Activated CD4-positive, CD25-positive, alpha-beta regulatory T cell treated with anti-CD3 and anti-CD28 coated beads, Interleukin-2, amount 50 U/mL, for 24 hours (primary cell): Measurements from ENCODE around the gene FOSL2.

Experiments used
- ATAC-seq, 2 donors: fragments of 150-1000 bp; cut with Tn5 transposase; one replicate each; pipeline ENCODE4 v1.10.0; 2021; ENCODE audit warnings: mild to moderate bottlenecking in 1 of 2, moderate library complexity in 1 of 2

Gene FOSL2

GRCh38 chr2:28397043-28397381, 4.4 kb downstream of the FOSL2 start:
- no peak for ATAC-seq

GRCh38 chr2:28398101-28398834, 5.6 kb downstream of the FOSL2 start:
- ATAC-seq: no peak

- ATAC-seq: no peak
Measured at GRCh38 chr2:28399289-28399688, 6.6 kb downstream of the FOSL2 start.

- no peak for ATAC-seq
Measured at GRCh38 chr2:28399956-28400355, 7.3 kb downstream of the FOSL2 start.

DNA sequence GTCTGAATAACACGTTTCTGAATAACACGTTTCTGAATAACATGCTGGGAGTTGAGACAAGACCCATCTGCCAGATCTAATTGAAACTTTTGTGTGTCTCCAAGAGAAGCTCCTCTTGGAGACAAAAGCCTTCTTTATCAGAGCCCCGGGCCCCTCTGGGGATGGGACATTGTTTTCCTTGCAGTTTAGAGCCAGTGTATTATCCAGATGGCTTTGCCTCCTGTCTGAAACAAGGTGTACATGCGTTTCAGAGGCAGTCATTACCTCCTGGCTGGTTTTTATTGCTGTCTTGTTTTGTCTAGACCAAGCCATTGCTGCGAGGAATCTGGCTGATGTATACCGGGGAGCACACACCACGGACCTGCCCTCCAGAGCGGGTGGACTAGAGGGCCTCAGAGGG, 7.8 kb downstream of the FOSL2 start:
- no peak for ATAC-seq

- ATAC-seq: no peak
Measured at GRCh38 chr2:28400921-28401320, 8.3 kb downstream of the FOSL2 start.

DNA sequence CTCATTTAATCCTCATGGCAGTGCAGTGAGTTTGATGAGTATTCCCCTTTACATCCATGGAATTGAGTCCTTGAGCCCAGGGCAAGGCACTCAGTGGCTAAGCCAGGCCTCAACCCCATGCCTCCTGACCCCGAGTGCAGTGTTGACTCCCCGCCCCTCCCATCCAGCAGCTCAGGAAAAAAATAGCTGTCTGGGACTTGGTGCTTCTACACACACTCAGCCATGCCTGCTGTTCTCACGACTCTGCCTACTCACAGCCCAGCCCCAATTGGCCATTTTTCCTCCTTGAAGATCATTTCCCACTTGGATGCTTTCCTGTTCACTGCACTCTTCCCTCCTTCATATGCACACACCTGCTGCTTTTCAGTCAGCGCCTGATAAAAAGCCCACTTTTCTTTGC, 8.8 kb downstream of the FOSL2 start:
- no peak for ATAC-seq

- ATAC-seq: no peak
Measured at GRCh38 chr2:28401948-28402550, 9.4 kb downstream of the FOSL2 start.

DNA sequence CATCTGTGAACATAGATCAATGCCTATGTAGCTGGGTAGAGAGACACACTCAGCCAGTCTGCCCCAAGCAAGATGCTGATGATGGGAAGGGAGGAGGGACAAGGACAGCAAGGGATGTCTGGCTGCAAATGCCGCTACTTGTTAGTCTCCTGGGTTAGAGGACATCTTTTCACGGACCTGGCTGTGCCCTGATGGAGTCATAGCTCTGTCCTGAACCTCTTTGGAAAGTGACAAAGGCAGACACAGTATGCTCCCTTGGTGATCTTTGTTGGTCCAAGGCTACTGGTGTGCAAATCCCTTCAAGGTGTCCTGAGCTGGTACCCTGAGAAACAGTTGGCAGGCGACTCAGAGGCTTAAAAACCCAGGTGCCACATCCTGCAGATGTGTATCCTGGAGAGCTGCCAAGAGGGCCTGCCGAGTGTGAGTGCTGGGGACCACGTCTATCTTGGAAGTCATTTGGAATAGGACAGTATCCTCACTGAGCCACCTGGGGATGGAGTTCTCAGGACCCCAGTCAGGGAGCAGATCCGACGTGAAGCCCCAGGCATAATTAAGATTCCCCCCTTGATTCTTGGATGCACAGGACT, 10.8 kb downstream of the FOSL2 start:
- no peak for ATAC-seq

DNA sequence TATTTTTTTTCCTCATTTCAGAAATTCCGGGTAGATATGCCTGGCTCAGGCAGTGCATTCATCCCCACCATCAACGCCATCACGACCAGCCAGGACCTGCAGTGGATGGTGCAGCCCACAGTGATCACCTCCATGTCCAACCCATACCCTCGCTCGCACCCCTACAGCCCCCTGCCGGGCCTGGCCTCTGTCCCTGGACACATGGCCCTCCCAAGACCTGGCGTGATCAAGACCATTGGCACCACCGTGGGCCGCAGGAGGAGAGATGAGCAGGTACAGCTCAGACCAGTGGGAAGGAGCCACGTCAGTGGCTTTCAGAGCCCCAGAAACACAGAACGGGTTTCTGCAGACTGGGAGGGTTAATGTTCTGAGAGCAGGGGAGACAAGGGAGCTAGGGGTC, 11.4 kb downstream of the FOSL2 start:
- no peak for ATAC-seq

DNA sequence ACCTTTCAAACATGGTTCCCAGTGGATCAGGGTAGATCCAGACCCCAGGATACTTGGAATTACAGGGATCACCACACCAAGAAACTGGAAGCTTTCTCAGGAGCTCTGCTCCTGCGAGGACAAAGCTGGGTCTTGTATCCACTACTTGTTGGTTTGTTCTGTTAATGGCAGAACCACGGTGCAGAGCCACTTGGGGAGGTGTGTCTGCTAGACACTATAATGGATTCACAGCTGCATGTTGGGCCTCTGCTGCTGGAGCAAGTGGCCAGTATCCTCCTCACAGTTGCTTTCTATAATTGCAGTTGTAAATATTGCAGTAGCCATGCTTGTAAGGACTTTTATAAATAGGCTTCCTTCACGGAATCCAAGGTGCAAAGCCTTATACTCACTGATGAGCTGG, 12.9 kb downstream of the FOSL2 start:
- no peak for ATAC-seq

- ATAC-seq: peak in 1 of 2 donors; percentile 15
Measured at GRCh38 chr2:28406276-28407096, 13.8 kb downstream of the FOSL2 start.

DNA sequence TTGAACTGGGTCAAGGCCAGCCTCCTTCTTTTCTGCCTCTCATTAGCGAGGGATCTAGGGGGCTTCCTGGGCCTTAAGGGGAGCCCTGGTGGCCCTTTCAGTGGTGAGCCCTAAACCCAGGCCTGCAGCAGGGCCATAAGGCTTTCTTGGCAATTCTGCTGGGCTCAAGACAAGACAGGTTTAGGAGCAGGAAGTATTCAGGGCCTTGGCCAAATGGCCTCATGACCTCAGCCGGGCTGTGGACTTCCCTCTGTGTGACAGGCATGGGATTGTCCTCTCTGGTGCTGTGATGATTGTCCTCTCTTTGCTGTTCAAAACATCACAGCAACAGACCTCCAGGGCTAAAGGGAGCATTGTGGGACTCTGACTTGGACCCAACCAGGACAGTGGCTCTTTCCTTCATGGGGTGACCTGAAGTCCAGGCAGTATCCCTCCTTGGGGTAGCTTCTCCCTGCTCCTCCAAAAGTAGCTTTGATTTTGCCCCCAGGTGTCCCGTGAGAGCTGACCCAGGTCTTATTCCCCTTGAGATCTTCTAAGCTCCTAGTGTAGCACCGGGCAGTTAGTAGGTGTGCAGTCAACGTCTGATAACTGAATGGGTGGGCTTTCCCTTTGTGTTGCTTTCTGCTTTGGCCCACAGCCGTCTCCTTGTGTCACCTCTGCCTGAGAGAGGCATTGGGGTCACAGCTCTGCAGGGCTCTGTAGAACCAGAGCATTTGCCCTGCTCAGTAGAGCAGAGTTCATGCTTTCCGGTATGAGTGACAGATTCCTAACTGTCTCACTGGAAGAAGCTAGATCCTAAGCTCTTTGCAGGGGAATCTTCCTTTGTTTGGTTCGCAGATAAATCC, 14.7 kb downstream of the FOSL2 start:
- no peak for ATAC-seq

GRCh38 chr2:28407976-28408690, 15.5 kb downstream of the FOSL2 start:
- ATAC-seq: no peak

GRCh38 chr2:28408764-28409599, 16.3 kb downstream of the FOSL2 start:
- ATAC-seq: peak; percentile 81 to 83

- ATAC-seq: no peak
Measured at GRCh38 chr2:28411166-28411755, 18.6 kb downstream of the FOSL2 start.

- ATAC-seq: no peak
Measured at GRCh38 chr2:28411956-28412609, 19.4 kb downstream of the FOSL2 start.

- ATAC-seq: no peak
Measured at GRCh38 chr2:28412625-28413151, 20.0 kb downstream of the FOSL2 start.

GRCh38 chr2:28413152-28413898, 20.7 kb downstream of the FOSL2 start:
- no peak for ATAC-seq
